DMS53 treated with DMSO at 0.1 percent for 48 hours (cell line): Measurements from ENCODE around the gene TMPRSS4.

ENCODE experiments used
- DNase-seq: peaks from one replicate; lab custom pipeline; 2025; ENCODE audit not compliant: unreplicated experiment; lab: John Stamatoyannopoulos, UW

Gene TMPRSS4, protein sequence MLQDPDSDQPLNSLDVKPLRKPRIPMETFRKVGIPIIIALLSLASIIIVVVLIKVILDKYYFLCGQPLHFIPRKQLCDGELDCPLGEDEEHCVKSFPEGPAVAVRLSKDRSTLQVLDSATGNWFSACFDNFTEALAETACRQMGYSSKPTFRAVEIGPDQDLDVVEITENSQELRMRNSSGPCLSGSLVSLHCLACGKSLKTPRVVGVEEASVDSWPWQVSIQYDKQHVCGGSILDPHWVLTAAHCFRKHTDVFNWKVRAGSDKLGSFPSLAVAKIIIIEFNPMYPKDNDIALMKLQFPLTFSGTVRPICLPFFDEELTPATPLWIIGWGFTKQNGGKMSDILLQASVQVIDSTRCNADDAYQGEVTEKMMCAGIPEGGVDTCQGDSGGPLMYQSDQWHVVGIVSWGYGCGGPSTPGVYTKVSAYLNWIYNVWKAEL

GRCh38 chr11:118076754-118077281 lies at the start of gene TMPRSS4:
Gene TMPRSS4 (plus strand): TSS chr11:118077078. CDS start chr11:118077303, 225 bp downstream.
- peak; percentile 77 for DNase-seq

- no peak for DNase-seq
These were observed 49.2 kb upstream of the TMPRSS4 start for GRCh38 chr11:118027694-118028093.

GRCh38 chr11:118028626-118029025 lies 48.3 kb upstream of the TMPRSS4 start:
- DNase-seq, result no peak

GRCh38 chr11:118033443-118033842 lies 43.4 kb upstream of the TMPRSS4 start:
- DNase-seq, result no peak

DNA sequence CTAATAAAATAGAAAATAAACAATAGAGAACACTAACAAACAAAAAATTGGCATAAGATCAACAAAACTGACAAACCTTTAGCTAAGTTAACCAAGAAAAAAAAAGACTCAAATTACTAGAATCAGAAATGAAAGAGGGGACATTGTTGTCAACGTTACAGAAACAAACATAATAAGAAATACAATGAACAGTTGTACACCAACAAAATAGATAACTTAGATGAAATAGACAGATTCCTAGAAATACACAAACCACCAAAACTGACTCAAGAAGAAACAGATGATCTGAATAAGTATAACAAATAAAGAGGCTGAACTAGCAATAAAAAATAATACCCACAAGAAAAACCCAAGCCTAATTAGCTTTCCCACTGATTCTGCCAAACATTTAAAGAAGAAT lies 34.7 kb upstream of the TMPRSS4 start:
- DNase-seq, result no peak

GRCh38 chr11:118042796-118043195 lies 34.1 kb upstream of the TMPRSS4 start:
- DNase-seq, result no peak

- DNase-seq, result no peak
These were observed 31.7 kb upstream of the TMPRSS4 start for GRCh38 chr11:118045191-118045590.

DNA sequence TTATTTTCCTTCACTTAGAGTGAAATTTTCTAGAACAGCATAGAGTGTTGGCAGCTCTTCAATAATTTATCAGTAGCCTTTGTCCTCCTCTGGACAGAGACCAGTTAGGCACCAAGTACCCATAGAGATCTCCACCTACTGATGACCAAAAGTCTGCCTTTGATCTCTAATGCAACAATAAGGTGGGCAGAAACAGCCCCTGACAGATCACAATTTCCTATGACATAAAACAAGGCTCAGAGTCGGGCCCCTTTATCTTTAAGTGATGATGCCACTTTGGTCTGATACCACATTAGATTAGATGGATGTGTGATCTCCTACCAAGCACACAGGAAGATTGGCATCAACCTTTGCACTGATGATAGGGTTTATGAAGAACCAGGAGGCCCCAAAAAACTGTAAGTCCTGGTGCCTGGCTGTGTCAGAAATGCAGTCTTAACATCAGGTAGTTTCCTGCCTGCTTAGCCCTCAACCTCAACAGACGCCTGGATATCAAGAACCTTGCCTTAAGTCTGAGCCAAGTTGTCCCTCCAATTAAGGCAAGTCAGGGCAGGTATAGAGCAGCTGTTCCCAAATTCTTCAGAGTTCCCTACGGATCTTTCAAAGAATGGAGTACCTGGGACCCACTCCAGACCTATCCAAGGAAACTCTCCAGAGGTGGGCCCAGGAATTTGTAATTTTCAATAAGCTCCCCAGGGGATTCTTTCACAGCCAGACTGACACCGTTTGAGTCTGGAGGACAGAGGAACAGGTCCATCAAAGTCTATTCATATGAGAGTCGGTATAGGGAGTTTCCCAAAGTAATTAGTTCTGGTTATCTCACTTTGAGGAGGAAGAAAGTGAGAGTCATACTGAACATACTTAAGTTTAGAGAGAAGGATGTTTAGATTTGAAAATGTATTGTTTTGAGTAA lies 30.6 kb upstream of the TMPRSS4 start:
- no peak for DNase-seq

DNA sequence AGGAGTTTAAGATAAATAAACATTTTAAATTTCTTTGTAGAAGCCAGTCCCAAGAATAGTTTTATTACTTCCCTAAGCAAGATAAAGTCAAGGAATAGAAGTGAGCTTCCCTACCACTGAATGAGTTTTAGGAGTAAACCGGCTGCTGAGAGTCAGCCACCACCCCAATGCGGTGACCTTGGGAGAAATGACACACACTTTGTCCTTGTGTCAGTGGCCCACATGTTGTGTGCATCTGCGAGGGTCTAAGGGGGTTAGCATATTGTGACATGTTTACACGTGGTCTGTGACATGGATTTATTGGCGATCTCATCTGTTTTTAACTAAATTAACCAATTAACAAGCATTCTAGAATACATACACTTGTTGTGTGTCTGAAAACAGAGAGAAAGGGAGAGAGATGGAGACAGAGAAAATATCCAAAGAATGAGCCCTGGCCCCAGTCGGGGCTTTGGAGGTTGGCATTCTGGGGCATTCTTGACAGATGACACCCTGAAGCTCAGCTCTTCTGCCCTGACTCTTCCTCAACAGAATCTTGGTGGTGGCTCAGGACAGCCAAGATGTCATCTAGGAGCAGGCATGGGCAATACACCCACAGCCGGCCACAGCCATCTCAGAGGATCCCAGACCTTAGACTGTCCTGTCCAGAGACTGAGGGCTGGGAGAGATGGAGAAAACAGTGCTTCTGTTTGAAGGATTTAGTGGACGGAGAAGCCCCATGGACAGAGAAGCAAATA lies 29.7 kb upstream of the TMPRSS4 start:
- DNase-seq, result no peak

- no peak for DNase-seq
These were observed 29.1 kb upstream of the TMPRSS4 start for GRCh38 chr11:118047749-118048148.

DNA sequence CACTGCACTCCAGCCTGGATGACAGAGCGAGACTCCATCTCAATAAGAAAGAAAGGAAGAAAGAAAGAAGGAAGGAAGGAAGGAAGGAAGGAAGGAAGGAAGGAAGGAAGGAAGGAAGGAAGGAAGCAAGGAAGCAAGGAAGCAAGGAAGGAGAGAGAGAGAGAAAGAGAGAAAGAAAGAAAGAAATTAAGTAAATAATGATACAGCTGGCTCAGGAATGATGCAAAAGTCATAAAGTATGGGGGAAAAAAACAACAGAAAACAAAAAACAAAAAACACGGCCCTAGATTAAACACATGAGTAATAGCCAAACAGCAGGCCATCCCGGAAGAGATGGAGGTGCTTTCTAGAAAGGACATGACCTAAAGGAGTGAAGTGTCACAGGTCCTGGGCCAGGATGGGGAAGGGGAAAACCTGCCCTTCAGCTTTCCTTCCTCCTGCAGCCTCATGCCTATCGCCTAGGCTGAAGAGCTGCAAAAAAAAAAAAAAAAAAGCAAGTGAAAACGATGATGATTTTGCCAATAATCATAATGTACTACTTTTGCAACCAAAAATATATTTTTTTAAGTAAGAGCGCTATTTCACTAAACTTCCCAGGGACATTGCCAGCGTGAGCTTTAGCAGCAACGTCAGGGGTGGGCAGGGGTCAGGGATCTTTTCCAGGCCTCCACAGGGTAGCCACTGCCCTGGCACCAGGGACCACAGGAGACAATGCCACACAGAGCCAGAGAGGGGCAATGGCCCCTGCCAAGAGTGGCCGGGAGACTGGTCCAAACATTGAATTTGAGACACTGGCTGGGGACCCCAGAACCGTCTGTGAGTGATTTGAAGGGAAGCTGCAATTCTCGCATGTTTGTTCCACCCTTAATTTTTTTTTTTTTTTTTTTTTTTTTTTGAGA lies 28.2 kb upstream of the TMPRSS4 start:
- DNase-seq, result no peak

- DNase-seq, result no peak
These were observed 27.1 kb upstream of the TMPRSS4 start for GRCh38 chr11:118049771-118050170.

GRCh38 chr11:118050208-118050891 lies 26.5 kb upstream of the TMPRSS4 start:
- DNase-seq, result no peak

- DNase-seq, result no peak
These were observed 25.7 kb upstream of the TMPRSS4 start for GRCh38 chr11:118051136-118051610.

DNA sequence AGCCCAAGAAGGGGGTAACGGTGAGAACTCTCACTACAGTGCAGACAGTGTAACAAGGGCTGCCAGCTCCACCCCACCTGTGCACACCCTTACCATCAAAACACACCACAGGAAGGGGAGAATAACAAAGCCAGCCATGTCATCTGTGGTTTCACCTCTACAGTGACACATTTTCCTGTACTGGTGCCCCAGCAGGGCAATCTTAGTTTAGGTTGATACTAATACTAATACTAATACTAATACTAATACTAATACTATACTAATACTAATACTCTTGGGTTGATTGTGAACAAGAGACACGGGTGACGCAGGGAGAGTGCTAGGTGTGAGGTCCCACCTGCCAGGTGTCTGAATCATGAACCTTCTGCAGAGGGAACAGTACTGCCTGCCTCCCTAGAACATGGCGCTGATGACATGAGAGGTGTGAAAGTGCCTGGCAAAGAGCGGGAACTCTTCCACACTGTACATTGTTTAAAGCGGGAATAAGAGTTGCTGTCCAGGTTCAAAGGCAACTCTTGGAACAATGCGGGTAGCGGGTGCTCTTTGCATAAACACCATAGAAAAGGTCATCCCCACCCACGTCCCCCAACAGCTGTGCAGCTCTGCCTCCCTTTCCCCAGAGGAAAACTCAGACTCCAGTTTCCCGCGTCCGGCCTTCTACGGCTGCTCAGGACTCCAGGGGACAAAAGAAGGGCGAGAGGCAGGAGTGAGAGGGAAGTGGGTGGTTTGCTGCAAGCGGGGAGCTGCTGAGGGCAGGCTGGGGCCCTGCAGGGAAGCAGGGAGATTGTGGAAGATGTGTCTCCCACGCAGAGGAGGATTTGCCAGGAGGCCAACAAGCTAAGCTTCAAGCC lies 25.0 kb upstream of the TMPRSS4 start:
- no peak for DNase-seq

GRCh38 chr11:118052581-118053206 lies 24.2 kb upstream of the TMPRSS4 start:
- DNase-seq, result no peak

GRCh38 chr11:118054712-118055640 lies 21.9 kb upstream of the TMPRSS4 start:
- DNase-seq, result no peak
